GM12878 (cell line): Measurements from ENCODE around the gene LHFPL4.

Experiments
- ATF3 ChIP-seq: IDR thresholded peaks from 2 replicates; pipeline ENCODE4 v1.6.1; 2011; ENCODE audit warnings: low read depth, mild to moderate bottlenecking, low read length, moderate library complexity, borderline replicate concordance; ENCODE audit errors: extremely low read depth
- CTCF ChIP-seq, 3 experiments: IDR thresholded peaks in 2 of 3; conservative IDR thresholded peaks in 1 of 3; 2 replicates each; pipeline ENCODE4 v1.5.1; 2011; ENCODE audit warnings: low read depth in 3 of 3, low read length in 3 of 3, mild to moderate bottlenecking in 3 of 3, control low read depth in 2 of 3, moderate library complexity in 2 of 3, inconsistent platforms in 1 of 3, mixed read lengths in 1 of 3; ENCODE audit not compliant: control insufficient read depth in 2 of 3, insufficient read depth in 1 of 3; ENCODE audit errors: extremely low read depth in 1 of 3
- EZH2 ChIP-seq: IDR thresholded peaks from 2 replicates; pipeline ENCODE4 v1.6.1; 2012; ENCODE audit warnings: low read depth, mild to moderate bottlenecking, control low read depth, inconsistent platforms, low read length, borderline replicate concordance; ENCODE audit not compliant: control insufficient read depth
- GABPA ChIP-seq: IDR thresholded peaks from 2 replicates; pipeline ENCODE4 v1.6.1; 2014; ENCODE audit warnings: antibody characterized with exemption, low read depth, mild to moderate bottlenecking, inconsistent platforms
- IRF3 ChIP-seq: fragments of 450-650 bp; IDR thresholded peaks from 2 replicates; pipeline ENCODE4 v1.6.1; 2014; ENCODE audit warnings: mild to moderate bottlenecking
- JUNB ChIP-seq: IDR thresholded peaks from 2 replicates; pipeline ENCODE4 v1.6.1; 2016; ENCODE audit warnings: antibody characterized with exemption, mild to moderate bottlenecking
- KDM1A ChIP-seq: fragments of 200-600 bp; sonication (generic); IDR thresholded peaks from 2 replicates; pipeline ENCODE4 v1.6.1; 2016; ENCODE audit warnings: borderline replicate concordance
- MTA3 ChIP-seq: IDR thresholded peaks from 2 replicates; pipeline ENCODE4 v1.6.1; 2012; ENCODE audit warnings: low read length, inconsistent platforms, borderline replicate concordance
- NRF1 ChIP-seq: conservative IDR thresholded peaks from 2 replicates; pipeline ENCODE4 v1.6.1; 2011; ENCODE audit warnings: mild to moderate bottlenecking, low read depth, low read length, improper control_type of control experiment
- RAD21 ChIP-seq: IDR thresholded peaks from 2 replicates; pipeline ENCODE4 v1.6.1; 2011; ENCODE audit warnings: mild to moderate bottlenecking, low read depth, low read length, moderate library complexity; ENCODE audit not compliant: insufficient read depth
- SP1 ChIP-seq: IDR thresholded peaks from one replicate; pipeline ENCODE4 v1.6.1; 2011; ENCODE audit warnings: low read depth, low read length

- TF ChIP-seq RAD21 = no peak
- TF ChIP-seq IRF3 = no peak
- TF ChIP-seq KDM1A = no peak
- TF ChIP-seq EZH2 = no peak
- TF ChIP-seq CTCF (IDR thresholded peaks at IDR 0.05 in 2 of 3, conservative IDR thresholded peaks at IDR 0.05 in 1 of 3; ENCODE audit: control insufficient read depth in 2 of 3, extremely low read depth in 1 of 3, insufficient read depth in 1 of 3, low read depth in 3 of 3, low read length in 3 of 3) = no peak
- no peak for TF ChIP-seq NRF1
- TF ChIP-seq GABPA = no peak
- no peak for TF ChIP-seq SP1
- no peak for TF ChIP-seq JUNB
- no peak for TF ChIP-seq MTA3
- TF ChIP-seq ATF3 = no peak
Observed at GRCh38 chr3:9468460-9468859, 85.2 kb downstream of the LHFPL4 start.
